Neural progenitor cell (in vitro differentiated cells): Measurements from ENCODE around the gene ADAM10. TPM values are rescaled to one million over a fixed set of nuclear protein-coding genes. Genes with fewer than 3 reads are reported as not detected.

Source experiments
- DNase-seq: peaks from one replicate; pipeline ENCODE4 v3.0.0-alpha.2; 2016; ENCODE audit warnings: low spot score
- H2AFZ ChIP-seq: fragments of 200-600 bp; sonication (generic); replicated peaks from 2 replicates; pipeline ENCODE4 v1.6.1; 2016; ENCODE audit warnings: antibody characterized with exemption
- H3F3A ChIP-seq: fragments of 200-600 bp; sonication (generic); 2 replicates; pipeline ENCODE4 v1.6.1; 2016; ENCODE audit warnings: antibody characterized with exemption, low read depth
- H3K27ac ChIP-seq: fragments of 200-600 bp; sonication (generic); 2 replicates; pipeline ENCODE4 v1.5.1; 2016; ENCODE audit warnings: mild to moderate bottlenecking
- H3K27me3 ChIP-seq: fragments of 200-600 bp; sonication (generic); 2 replicates; pipeline ENCODE4 v1.6.1; 2016; ENCODE audit warnings: mild to moderate bottlenecking, moderate library complexity
- H3K36me3 ChIP-seq: fragments of 200-600 bp; sonication (generic); 2 replicates; pipeline ENCODE4 v1.5.1; 2016
- H3K4me1 ChIP-seq: fragments of 200-600 bp; sonication (generic); 2 replicates; pipeline ENCODE4 v1.6.1; 2016; ENCODE audit warnings: mixed run types
- H3K4me2 ChIP-seq: fragments of 200-600 bp; sonication (generic); 2 replicates; pipeline ENCODE4 v1.6.1; 2016
- H3K4me3 ChIP-seq: fragments of 200-600 bp; sonication (generic); 2 replicates; pipeline ENCODE4 v1.5.1; 2016
- H3K79me2 ChIP-seq: fragments of 200-600 bp; sonication (generic); 2 replicates; pipeline ENCODE4 v1.6.1; 2016; ENCODE audit warnings: low read depth
- H3K9ac ChIP-seq: fragments of 200-600 bp; sonication (generic); 2 replicates; pipeline ENCODE4 v1.6.1; 2016
- H3K9me3 ChIP-seq: fragments of 200-600 bp; sonication (generic); 2 replicates; pipeline ENCODE4 v1.5.1; 2016; ENCODE audit warnings: low read depth
- H4K20me1 ChIP-seq: fragments of 200-600 bp; sonication (generic); 2 replicates; pipeline ENCODE4 v1.6.1; 2016; ENCODE audit warnings: low read depth
- H3K27ac Mint-ChIP-seq: 3 replicates; pipeline ENCODE4 v1.8.0; 2021; ENCODE audit warnings: mixed read lengths
- H3K27me3 Mint-ChIP-seq: 2 replicates; pipeline ENCODE4 v1.8.0; 2022; ENCODE audit warnings: low read depth, mild to moderate bottlenecking, inconsistent platforms, moderate library complexity, mixed read lengths; ENCODE audit not compliant: insufficient read depth
- H3K36me3 Mint-ChIP-seq: 3 replicates; pipeline ENCODE4 v1.8.0; 2021; ENCODE audit warnings: mixed read lengths
- H3K4me1 Mint-ChIP-seq: 3 replicates; pipeline ENCODE4 v1.8.0; 2021; ENCODE audit warnings: mixed read lengths
- H3K4me3 Mint-ChIP-seq: 3 replicates; pipeline ENCODE4 v1.8.0; 2021; ENCODE audit warnings: mild to moderate bottlenecking, moderate library complexity, mixed read lengths
- H3K9me3 Mint-ChIP-seq: 3 replicates; pipeline ENCODE4 v1.8.0; 2020; ENCODE audit warnings: mixed read lengths
- EZH2 ChIP-seq: fragments of 200-600 bp; sonication (generic); IDR thresholded peaks from 2 replicates; pipeline ENCODE4 v1.6.1; 2017; ENCODE audit warnings: antibody characterized with exemption, mild to moderate bottlenecking, moderate library complexity
- EZH2phosphoT487 ChIP-seq: fragments of 200-600 bp; sonication (generic); IDR thresholded peaks from 2 replicates; pipeline ENCODE4 v1.6.1; 2017; ENCODE audit warnings: antibody characterized with exemption
- total RNA-seq: library from RNA; depleted of rRNA; stranded (reverse); fragments of >200 nt; gene quantifications from 2 replicates; pipeline ENCODE4 v1.2.3, GENCODE V29; 2015; ENCODE audit warnings: low replicate concordance
- TF ChIP-seq, protein P1 (sequence below): fragments of 200-600 bp; sonication (generic); IDR thresholded peaks from 2 replicates; pipeline ENCODE4 v1.5.1; 2017; ENCODE audit warnings: antibody characterized with exemption, mild to moderate bottlenecking

ADAM10 gene
- total RNA-seq, 1 donor from 2014 or later, result 153 TPM

DNA sequence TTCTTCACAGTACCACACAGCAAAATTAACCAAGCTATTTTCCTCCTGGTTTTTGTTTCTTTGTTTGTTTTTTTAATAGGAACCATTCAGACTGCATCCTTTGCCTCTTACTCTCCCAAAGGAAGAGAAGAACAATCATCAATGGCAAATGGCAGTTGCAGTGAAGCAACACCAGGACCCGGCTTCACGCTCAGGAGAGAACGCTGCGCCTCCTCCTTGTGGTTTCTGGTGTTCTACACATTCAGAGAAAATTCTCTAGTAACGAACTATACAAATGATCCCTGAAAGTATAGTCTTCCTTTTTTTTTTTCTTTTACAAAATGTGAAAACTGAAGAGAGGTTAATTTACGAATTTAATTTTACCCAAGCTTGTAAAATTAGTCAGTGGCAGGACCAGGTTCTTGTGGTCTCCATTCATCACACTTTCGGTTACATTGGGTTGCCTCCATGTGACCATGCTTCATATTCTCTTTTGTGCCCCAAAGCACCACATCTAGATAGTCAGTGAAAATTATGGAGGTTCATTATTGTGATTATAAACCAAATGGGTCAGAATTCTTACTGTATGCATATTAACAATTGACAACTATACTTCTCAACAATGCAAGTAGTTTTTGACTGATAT is 11.0 kb upstream of the ADAM10 start:
- H3K9me3 ChIP-seq, result no peaks in the 10 kb centered on the region
- no peaks in the 10 kb centered on the region for H3F3A ChIP-seq
- H3K4me2 ChIP-seq, result no peak overlapping the region
- Mint-ChIP-seq H3K4me1 (no peaks in the 10 kb centered on the region), H3K36me3 (no peaks in the 10 kb centered on the region), H3K27ac (no peak overlapping the region), H3K27me3 (no peaks in the 10 kb centered on the region), H3K9me3 (peaks cover 11% of the 10 kb centered on the region), H3K4me3 (no peak overlapping the region)
- no peak overlapping the region for H2AFZ ChIP-seq
- H4K20me1 ChIP-seq, result no peaks in the 10 kb centered on the region
- H3K27ac ChIP-seq, result no peak overlapping the region
- H3K4me3 ChIP-seq, result no peak overlapping the region
- H3K27me3 ChIP-seq, result no peaks in the 10 kb centered on the region
- H3K4me1 ChIP-seq, result no peaks in the 10 kb centered on the region
- H3K79me2 ChIP-seq, result no peaks in the 10 kb centered on the region
- TF ChIP-seq EZH2phosphoT487, result no peak
- TF ChIP-seq, protein P1, sequence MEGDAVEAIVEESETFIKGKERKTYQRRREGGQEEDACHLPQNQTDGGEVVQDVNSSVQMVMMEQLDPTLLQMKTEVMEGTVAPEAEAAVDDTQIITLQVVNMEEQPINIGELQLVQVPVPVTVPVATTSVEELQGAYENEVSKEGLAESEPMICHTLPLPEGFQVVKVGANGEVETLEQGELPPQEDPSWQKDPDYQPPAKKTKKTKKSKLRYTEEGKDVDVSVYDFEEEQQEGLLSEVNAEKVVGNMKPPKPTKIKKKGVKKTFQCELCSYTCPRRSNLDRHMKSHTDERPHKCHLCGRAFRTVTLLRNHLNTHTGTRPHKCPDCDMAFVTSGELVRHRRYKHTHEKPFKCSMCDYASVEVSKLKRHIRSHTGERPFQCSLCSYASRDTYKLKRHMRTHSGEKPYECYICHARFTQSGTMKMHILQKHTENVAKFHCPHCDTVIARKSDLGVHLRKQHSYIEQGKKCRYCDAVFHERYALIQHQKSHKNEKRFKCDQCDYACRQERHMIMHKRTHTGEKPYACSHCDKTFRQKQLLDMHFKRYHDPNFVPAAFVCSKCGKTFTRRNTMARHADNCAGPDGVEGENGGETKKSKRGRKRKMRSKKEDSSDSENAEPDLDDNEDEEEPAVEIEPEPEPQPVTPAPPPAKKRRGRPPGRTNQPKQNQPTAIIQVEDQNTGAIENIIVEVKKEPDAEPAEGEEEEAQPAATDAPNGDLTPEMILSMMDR, result peak; percentile 7
- H3K36me3 ChIP-seq, result no peaks in the 10 kb centered on the region
- H3K9ac ChIP-seq, result no peak overlapping the region
- DNase-seq, result no peak

DNA sequence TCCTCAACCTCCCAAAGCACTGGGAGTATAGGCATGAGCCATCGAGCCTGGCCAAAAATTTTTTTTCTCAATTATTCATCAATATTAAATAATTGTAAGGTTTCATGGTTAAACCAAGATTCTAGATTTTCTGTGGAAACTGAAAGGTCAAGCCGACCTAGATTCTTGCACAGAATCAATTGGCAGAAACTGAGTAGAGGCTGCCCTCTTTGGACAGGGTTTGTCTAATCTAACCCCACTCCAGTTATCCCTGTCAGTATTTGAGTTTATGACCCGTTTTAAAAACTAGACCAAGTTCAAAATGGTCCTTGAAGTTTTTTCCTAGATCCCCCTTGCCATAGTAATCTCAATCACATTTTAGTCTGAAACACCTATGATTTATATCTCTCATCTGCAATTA is 8.6 kb upstream of the ADAM10 start:
- H3K9me3 ChIP-seq, result no peaks in the 10 kb centered on the region
- Mint-ChIP-seq H3K4me3 (no peak overlapping the region), H3K36me3 (no peaks in the 10 kb centered on the region), H3K27me3 (no peaks in the 10 kb centered on the region), H3K9me3 (peaks cover 2% of the 10 kb centered on the region), H3K27ac (no peak overlapping the region), H3K4me1 (no peaks in the 10 kb centered on the region)
- H3K4me2 ChIP-seq, result no peak overlapping the region
- H3K36me3 ChIP-seq, result no peaks in the 10 kb centered on the region
- H3K27ac ChIP-seq, result no peak overlapping the region
- H2AFZ ChIP-seq, result no peak overlapping the region
- TF ChIP-seq EZH2 (no peak), EZH2phosphoT487 (no peak)
- TF ChIP-seq, protein P1, result peak; percentile 20
- no peaks in the 10 kb centered on the region for H3K4me1 ChIP-seq
- no peaks in the 10 kb centered on the region for H3K79me2 ChIP-seq
- H3F3A ChIP-seq, result no peaks in the 10 kb centered on the region
- H3K27me3 ChIP-seq, result no peaks in the 10 kb centered on the region
- no peaks in the 10 kb centered on the region for H4K20me1 ChIP-seq
- no peak overlapping the region for H3K4me3 ChIP-seq
- DNase-seq, result no peak
- no peak overlapping the region for H3K9ac ChIP-seq

DNA sequence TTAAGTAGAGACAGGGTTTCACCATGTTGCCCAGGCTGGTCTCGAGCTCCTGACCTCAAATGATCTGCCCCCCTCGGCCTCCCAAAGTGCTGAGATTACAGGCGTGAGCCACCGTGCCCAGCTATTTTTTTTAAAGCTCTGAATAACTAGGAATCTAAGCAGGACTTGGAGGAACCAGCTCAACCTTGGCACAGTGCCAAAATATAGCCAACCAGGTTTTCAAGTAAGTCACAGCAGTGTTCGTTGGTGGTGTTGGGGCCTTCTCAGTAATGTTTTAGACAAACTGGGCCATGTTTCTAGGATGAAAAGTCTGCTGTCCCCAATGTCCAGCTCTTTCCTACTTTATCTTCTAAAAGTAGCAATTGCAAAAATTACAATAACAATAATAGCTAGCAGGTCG is 6.4 kb upstream of the ADAM10 start:
- Histone ChIP-seq H3K36me3 (no peaks in the 10 kb centered on the region), H3K79me2 (no peaks in the 10 kb centered on the region), H3K27ac (no peak overlapping the region), H3K27me3 (no peaks in the 10 kb centered on the region), H3K4me1 (no peaks in the 10 kb centered on the region), H3K9me3 (no peaks in the 10 kb centered on the region), H4K20me1 (no peaks in the 10 kb centered on the region), H3K4me2 (no peak overlapping the region), H3K4me3 (no peak overlapping the region), H3F3A (no peaks in the 10 kb centered on the region), H3K9ac (no peak overlapping the region), H2AFZ (no peak overlapping the region)
- no peak for TF ChIP-seq EZH2phosphoT487
- TF ChIP-seq, protein P1, result no peak
- TF ChIP-seq EZH2, result no peak
- no peaks in the 10 kb centered on the region for H3K4me1 Mint-ChIP-seq
- no peak overlapping the region for H3K4me3 Mint-ChIP-seq
- no peaks in the 10 kb centered on the region for H3K27me3 Mint-ChIP-seq
- no peak overlapping the region for H3K27ac Mint-ChIP-seq
- no peaks in the 10 kb centered on the region for H3K36me3 Mint-ChIP-seq
- no peak for DNase-seq
- H3K9me3 Mint-ChIP-seq, result no peaks in the 10 kb centered on the region
